HG03066 (cell line): ENCODE results near the gene CLEC4G.
"Not testable (repeated sequence)": the region's sequence is repeated elsewhere in the genome, so short reads cannot be mapped to it uniquely, and the experiment has no call there.

Experiments
- ATAC-seq: cut with Tn5 transposase; IDR thresholded peaks from one replicate; pipeline ENCODE4 v1.9.1; 2021; ENCODE audit warnings: low read depth; ENCODE audit not compliant: unreplicated experiment

Gene CLEC4G

DNA sequence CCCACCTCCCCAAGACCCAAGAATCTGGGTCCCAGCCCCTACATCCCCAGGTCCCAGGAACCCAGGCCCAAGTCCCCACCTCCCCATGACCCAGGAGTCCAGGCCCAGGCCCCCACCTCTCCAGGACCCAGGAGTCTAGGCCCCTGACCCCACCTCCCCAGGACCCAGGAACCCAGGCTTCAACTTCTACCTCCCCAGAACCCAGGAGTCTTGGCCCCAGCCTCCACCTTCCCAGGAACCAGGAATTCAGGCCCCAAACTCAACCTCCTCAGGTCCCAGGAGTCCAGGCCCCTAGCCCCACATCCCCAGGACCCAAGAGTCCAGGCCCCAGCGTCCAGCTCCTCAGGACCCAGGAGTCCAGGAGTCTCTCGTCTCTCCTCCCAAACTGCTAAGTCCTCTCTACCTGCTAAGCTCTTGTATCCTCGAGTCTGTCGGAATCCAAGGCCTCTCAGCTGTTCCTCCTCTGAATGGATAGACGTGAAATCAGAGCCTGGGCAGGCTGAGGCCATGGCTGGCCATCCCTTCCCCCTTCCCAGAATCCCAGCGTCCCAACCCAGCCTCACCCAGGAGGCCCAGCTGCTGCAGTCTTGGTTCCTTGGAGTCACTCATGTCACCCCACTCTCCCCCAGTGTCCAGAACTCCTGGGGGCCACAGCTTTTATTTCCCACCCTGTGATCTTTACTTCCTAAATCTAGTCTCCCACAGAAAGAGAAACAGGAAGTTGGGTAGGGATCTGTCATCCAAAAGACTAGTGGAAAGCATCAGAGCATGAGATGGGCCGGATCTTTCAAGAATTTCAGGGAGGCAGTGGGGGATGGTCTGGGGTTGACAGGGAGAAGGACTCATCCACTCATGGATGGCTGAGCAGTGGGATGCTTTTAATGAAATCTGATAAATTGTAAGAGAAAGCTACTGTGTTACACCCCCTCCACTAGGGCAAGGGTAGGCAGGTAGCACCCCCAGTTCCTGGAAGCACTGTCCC lies 15.3 kb upstream of the CLEC4G start, which contains the start of gene CD209:
CD209 (minus strand) TSS at position 632 of the 982 bp plus-strand sequence; CDS start at position 609, 23 bp downstream.
- ATAC-seq = no peak

DNA sequence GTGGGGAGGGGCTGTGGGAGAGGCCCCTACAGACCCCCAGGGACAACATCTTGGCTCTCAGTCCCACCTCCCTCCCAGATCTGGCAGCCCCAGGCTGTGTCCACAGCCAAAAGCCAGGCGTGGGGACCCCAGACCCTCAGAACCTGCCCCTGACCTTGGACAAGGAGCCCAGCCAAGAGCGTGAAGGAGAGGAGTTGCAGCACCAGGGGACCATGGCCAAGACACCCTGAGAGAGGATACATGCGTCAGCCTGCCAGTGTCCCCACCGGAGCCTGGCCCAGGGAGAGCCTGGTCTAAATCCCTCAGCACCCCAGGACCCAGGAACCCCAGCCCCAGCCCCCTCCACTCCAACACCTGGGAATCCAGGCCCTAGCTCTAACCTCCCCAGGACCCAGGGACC lies 14.4 kb upstream of the CLEC4G start:
- not testable (repeated sequence) for ATAC-seq

DNA sequence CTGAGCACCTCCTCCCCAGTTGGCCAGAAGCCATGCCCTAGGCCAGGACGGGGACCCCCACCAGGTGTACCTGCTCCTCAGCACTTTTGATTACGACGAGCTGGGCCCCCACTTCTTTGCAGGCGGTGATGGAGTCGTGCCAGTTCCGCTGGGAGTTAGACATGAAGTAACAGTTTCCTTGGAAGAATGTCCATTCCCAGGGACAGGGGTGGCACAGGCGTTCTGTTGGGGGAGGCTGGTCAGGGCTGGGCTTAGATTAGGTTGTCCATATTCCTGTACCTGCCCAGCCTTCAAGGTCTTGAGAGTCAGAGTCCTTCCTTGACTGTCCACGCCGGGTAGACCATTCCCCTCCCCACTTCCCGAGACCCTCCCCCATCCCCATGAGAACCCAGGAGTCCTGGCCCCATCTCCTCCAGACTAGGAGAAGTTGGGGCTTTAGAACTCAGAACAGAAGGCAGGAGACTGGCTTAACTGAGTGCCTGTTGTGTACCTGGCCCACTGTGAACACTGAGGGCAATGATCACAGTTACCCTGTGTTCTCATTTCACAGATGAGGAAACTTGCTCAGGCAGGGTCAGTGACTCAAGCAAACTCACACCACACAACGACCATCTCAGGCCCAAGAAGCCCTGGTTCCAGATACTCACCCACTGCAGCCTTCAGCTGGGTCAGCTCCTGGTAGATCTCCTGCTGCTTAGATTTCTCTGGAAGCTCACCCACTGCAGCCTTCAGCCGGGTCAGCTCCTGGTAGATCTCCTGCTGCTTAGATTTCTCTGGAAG lies 13.2 kb upstream of the CLEC4G start:
- no peak for ATAC-seq

DNA sequence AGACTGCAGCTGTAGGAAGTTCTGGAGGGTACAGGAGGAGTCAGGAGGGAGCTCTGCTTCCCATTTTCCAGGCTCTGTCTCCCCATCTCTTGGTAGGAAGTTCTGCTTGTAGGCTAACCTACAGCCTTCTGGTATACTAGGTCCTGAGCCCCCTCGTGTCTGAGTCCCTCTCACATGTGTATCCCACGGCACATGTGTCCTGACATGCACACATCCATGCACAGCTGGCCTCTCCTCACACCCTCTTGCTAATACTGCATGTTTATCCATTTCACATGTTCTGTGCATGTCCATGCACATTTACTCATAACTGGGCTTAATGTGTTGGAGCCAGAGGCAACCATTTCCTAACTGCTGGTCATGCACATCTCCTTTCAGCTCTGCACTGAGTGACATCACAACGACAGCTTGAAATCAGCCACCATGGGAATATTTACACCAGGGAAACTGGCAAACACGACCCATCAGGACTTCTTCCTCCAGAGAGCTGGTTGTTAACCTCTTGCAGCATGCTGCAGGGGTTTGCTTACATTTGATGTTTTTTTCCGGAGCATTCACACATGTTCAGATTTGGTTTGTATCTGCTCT lies 12.4 kb upstream of the CLEC4G start:
- ATAC-seq = no peak

DNA sequence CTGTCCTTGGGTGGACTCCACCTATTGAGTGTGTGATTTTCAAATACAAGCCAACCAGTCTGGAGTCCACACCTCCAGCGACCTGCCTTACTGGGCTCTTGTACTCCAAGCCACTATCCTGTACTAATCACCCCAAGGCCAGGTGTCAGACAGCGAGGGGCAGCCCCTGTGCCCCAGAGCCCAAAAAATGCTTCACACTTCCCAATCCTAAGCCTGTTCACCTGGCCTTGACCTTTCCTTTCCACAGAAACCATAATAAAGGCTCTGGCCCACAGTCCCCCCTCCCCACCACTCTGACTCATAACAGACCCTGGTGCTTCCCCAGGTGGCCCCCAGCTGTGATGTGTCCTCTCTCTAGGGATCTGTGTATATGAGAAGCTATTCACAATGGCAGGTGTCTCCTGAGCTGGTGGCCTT lies 11.5 kb upstream of the CLEC4G start:
- ATAC-seq = no peak

DNA sequence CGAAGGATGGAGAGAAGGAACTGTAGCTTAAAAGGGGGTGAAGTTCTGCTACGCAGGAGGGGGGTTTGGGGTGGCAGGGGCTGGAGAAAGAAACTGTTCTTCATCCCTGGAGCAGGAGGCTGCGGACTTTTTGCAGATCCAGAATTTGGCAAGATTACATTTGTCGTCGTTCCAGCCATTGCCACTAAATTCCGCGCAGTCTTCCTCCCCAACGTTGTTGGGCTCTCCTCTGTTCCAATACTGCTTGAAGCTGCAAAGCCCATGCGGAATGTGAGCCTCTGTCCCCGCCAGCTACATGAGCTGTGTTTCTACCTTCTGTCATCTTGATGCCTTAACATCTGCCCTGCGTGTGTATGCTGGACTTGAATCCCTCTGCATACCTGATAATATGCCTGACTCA lies 11.1 kb upstream of the CLEC4G start:
- no peak for ATAC-seq

DNA sequence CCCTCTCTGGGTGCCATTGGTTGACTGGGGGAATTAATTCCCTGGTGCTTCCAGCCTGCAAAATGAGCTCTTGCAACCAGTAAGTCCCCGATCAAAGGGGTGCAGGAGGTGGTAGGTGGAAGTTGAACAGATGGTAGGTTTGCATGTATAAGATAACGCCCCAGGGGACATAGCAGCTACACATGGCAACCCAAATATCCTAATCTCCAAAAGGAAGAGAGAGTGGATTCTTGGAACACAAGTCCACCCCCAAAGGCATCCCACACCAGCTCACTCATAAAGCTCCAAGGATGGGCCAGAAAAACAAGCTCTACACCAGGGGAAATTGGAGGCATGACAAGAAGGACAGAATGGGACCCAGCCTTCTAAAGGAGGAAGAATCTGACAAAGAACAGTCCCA lies 10.7 kb upstream of the CLEC4G start:
- ATAC-seq = no peak

DNA sequence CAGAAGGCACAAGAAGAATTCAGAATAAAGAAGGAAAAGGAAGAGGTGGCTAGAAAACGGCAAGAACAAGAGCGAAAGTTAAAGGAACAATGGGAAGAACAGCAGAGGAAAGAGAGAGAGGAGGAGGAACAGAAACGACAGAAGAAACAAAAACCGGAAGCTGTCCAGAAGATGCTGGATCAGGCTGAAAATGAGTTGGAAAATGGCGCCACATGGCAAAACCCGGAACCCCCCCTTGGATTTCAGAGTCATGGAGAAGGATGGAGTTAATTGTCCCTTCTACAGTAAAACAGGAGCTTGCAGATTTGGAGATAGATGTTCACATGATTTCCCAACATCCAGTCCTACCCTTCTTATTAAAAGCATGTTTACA lies 8.8 kb upstream of the CLEC4G start:
- ATAC-seq = no peak

DNA sequence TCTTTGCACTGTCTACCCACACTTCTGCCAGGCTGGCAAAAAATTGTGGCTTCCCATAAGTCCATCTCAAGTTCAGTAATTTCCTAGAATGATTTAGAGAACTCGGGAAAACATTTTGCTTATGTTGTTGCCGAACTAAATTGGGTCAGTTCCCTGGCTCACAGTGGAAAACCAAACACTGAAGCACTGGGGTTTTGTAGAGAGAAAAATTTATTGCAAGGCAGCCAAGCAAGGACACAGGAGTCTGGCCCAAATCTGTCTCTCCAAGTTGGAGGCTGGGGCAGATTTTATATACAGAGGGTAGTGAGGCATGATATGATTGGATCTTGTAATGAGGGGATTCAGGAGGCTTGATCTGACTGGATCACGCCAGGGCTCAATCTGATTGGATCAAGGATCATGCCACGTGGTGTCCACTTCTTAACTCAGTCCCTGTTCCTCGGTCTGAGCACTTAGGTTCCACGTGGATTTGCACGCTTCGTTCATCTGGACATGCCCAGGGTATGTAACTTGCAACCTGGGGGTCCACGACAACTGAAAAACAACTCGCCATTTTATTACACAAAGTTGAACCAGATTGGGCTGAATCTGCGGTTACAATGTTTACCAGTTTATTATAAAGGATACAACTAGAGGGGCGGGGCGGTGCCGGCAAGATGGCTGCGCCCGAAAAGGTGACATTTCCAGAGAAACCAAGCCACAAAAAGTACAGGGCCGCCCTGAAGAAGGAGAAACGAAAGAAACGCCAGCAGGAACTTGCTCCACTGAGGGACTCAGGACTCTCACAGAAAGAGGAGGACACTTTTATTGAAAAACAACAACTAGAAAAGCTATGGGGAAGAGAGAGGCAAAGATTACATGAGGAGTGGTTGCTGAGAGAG lies 8.1 kb upstream of the CLEC4G start:
- no peak for ATAC-seq

DNA sequence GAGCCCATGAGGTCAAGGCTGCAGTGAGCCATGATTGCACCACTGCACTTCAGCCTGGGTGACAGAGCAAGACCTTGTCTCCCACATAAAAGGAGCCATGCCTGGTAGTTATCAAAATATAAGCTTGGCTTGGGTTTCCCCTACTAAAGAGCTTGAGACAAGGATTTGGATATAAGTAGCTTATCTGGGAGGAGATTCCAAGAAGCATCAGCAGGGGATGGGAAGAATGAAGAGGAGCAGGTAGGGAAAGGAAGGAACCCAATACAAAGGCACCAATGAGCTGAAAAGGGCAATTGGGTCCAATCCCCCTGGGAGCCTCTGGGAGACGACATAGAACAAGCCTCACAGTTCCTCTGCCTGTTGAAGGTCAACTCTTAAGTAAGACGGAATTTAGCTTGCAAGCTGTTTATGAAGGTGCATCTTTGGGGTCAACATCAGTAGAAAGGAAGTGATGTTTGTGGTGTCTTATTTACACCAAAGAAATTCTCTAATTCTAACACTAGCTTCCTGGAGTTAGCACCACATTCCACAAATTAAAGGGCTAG lies 7.4 kb upstream of the CLEC4G start:
- no peak for ATAC-seq

DNA sequence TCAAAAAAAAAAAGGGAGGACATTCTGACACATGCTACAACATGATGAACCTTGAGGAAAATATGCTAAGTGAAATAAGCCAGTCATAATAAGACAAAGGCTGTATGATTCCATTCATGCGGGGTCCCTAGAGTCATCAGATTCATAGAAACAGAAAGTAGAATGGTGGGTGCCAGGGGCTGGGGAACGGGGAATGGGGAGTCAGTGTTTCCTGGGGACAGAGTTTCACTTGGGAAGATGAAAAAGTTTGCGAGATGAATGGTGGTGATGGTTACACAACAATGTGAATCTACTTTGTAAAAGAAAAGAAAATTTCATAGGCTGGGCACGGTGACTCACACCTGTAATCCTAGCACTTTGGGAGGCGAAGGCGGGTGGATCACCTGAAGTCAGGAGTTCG lies 6.1 kb upstream of the CLEC4G start:
- no peak for ATAC-seq

DNA sequence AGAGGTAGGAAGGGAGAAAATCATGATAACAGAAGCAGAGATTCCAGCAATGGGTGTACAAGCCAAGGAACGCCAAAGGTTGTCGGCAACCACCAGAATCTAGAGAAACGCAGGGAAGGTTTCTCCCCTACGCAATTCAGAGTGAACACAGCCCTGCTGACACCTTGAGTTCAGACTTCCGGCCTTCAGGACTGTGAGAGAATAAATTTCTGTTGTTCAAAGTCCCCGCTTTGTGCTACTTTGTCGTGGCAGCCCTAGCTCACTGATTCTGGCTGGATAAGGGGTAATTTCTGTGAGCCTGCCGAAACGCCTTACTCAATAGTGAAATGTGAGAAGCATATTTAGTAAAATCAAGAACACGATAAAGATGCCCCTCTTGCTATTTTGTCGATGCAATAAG lies 5.3 kb upstream of the CLEC4G start:
- no peak for ATAC-seq

DNA sequence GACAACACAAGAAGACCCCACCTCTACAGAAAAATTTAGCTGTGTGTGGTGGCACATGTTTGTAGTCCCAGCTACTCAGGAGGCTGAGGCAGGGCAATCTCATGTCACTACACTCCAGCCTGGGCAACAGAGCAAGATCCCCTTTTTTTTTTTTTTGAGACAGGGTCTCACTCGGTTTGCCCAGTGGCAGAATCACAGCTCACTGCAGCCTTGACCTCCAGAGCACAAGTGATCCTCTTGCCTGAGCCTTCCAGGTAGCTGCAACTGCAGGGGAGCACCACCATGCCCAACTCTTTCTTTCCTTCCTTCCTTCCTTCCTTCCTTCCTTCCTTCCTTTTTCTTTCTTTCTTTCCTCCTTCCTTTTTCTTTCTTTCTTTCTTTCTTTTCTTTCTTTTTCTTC lies 4.2 kb upstream of the CLEC4G start:
- no peak for ATAC-seq

DNA sequence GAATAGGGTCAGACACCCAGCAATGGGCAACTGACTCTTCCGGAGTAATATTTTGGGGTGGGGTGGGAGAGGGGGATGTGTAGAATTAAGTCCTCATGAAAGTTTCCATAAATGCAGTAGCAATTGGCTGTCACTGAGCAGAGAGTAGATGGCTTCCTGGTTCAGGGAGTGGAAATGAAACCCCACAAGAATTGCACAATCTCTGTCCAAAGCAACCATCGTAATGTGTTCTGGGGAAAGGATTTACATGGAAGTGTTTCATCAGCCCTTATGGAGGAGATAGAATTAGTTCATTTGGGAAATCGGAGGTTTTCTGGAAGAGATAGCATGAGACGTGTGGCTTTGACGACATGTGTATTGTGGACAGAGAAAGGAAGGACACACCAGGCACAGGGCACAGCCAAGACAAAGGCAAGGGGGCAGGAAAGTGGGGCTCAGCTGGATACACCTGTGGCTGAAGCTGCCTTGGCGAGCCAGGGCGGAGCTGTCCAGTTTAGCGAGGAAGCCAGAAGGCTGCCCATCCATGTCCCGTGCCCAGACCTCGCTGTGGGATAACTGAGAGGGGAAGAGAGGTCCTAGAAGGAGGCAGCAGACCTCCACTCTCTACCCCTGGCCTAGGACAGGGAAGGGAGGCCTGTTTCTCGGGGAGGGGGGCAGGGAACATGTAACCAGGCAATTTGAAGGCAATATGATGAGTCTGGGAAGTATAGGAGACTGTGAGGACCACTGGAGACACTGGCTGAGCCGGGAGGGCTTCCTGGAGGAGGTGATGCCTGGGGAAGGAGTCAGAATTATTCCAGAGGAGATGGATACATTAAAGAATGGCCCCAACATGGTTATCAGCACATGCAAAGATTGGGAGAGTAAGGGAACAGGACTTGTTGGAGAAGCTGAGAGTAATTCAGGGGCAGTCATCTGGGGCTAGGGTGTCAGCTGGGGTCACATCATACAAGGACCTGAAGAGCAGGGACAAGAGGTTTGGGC lies 2.6 kb upstream of the CLEC4G start:
- no peak for ATAC-seq

DNA sequence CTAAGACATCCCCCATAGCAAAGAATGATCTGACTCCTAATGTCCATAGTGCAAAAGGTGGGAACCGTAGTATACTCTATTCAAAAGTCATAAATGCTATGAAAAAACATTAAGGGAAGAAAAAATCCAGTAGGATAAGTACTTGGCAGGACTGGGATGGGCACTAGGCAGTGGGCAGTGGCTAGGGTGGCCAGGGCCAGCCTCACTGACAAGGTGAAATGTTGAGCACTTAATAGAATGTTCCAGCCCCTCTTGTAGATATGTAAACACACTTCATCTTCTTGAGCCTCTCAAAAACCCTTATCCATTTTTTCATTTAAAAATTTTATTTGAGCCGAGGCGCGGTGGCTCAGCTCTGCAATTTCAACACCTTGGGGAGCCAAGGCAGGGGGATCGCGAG lies 1.5 kb upstream of the CLEC4G start:
- ATAC-seq = no peak

DNA sequence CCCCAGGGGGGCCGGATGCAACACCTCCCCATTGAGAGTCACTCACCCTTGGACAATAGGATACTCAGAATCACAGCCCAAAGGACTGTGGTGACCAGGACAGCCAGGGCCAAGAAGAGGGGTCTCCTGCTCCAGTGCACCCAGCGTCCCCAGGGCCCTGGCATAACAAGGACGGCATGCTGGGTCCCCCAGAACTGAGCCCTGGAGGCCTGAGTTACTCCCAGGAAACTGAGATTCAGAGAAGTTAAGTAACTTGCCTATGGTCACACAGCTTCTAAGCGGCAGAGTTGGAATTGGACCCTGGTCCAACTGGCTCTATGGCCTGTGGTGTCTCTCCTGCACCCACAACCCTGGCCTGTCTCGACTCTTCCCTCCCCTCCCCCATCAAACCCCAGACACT lies 295 bp downstream of the CLEC4G start:
- ATAC-seq = no peak

DNA sequence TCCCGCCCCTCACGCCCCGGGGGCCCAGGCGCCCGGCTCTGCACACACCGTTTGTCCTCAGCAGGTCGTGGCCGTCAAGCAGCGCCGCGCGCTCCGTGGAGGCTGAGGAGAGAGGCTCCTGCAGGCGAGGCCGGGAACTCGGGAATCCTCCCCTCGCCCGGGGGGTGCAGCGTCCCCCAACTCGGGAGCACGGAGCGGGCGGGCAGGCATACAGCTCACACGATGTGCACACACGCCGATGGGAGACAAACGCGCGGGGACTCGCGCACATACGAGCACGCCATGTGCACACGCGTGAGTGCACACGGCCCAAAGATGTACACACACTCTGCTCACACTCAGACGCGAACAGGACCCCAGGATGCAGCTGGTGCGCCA lies 703 bp downstream of the CLEC4G start:
- ATAC-seq = no peak

DNA sequence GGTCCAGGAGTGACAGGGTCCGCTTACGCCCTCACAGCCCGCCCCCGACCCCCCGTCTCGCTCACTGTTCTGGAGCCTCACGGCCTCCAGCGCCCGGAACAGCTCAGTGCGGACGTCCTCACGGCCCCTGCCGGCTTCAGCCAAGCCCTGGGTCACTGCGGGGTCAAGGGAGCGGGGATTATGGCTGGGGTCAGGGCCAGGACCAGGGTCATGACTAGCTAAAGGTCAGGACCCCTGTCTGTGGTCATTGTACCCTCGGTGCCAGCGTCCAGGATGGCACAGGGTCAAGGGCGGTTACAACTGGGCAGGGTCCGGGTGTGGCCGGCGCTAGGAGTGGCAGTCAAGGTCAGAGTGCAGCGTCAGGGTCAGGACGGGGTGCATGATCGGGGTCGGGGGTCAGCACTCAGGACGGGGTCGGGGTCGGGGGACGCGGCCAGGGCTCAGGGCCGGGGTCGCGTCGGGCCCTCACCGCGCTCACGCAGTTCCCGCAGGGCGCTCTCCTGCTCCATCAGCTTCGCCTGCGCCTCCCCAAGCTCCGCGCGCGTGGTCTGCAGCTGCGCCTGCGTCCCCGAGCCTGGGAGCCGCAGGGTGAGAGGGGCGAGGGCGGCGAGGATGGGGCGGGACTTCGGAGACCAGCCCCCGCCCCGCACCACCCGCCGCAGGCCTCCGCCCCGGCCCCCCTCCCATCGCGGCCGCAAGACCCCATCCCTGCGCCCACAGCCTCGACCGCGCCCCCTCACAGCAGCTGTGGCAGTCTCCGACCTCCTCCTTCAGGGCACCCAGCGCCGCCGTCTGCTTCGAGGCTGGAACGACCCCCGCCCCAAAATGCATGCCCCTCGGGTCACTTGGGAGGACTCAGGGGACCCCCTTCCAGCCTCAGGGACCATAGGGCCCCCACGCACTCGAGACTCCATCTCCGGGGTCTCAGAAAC lies 1.4 kb downstream of the CLEC4G start:
- no peak for ATAC-seq
